Transverse colon (tissue), 4 donors: Measurements from ENCODE around the gene FIZ1. TPM values are rescaled to one million over a fixed set of nuclear protein-coding genes. Genes with fewer than 3 reads are reported as not detected.

Source experiments
- DNase-seq: peaks from one replicate; pipeline ENCODE4 v3.0.0-alpha.2; 2019
- H3K27ac ChIP-seq, 4 donors: fragments of 200-600 bp; sonication (generic); 2 replicates each; pipeline ENCODE4 v1.5.1; 2016 to 2018; ENCODE audit warnings: inconsistent platforms in 4 of 4
- H3K27me3 ChIP-seq: fragments of 200-600 bp; sonication (generic); 2 replicates; pipeline ENCODE4 v1.5.1; 2017; ENCODE audit warnings: inconsistent platforms
- H3K36me3 ChIP-seq, 4 donors: fragments of 200-600 bp; sonication (generic); 2 replicates each; pipeline ENCODE4 v1.5.1; 2017 to 2019; ENCODE audit warnings: inconsistent platforms in 4 of 4
- H3K4me1 ChIP-seq, 4 donors: fragments of 200-600 bp; sonication (generic); 2 replicates each; pipeline ENCODE4 v1.5.1; 2017 to 2020; ENCODE audit warnings: inconsistent platforms in 4 of 4
- H3K4me3 ChIP-seq, 4 donors: fragments of 200-600 bp; sonication (generic); 1 replicate in 1 of 4; 2 replicates in 3 of 4; pipeline versions ENCODE4 v1.5.1 to v1.6.1; 2017 to 2019; ENCODE audit warnings: inconsistent platforms in 4 of 4
- H3K9me3 ChIP-seq, 2 donors: fragments of 200-600 bp; sonication (generic); 2 replicates each; pipeline ENCODE4 v1.5.1; 2017 to 2019; ENCODE audit warnings: inconsistent platforms in 2 of 2
- EP300 ChIP-seq: sonication (generic); formaldehyde crosslinking; IDR thresholded peaks from one replicate; pipeline ENCODE4 v1.6.1; 2017; ENCODE audit warnings: antibody characterized with exemption, low read depth
- POLR2A ChIP-seq: fragments of 450-650 bp; IDR thresholded peaks from one replicate; pipeline ENCODE4 v1.6.1; 2016; ENCODE audit warnings: antibody characterized with exemption, mild to moderate bottlenecking, moderate library complexity
- POLR2AphosphoS5 ChIP-seq, 3 donors: sonication (generic); formaldehyde crosslinking; IDR thresholded peaks; one replicate each; pipeline ENCODE4 v1.6.1; 2016; ENCODE audit warnings: antibody characterized with exemption in 3 of 3
- WGBS, 2 donors: methylation state at CpG; one replicate each; pipeline ENCODE4 v1.1.5; 2018; ENCODE audit warnings: low coverage in 1 of 2; 5-methylcytosine and 5-hydroxymethylcytosine counted together
- in situ Hi-C, 4 donors: fragments of 200-750 bp; cut with MboI; loops; one replicate each; pipeline versions ENCODE4 v1.15.0 to v1.15.1; 2017; ENCODE audit warnings: low sequenced_read_pairs in 3 of 4, low pct_ligation_motif_present in 1 of 4, low pct_unique_long_range_greater_than_20kb in 1 of 4
- intact Hi-C: fragments of 100-400 bp; cut with DNase I; formaldehyde crosslinking; loops from one replicate; pipeline ENCODE4 v1.15.1; 2023; ENCODE audit warnings: low total_unique reads
- total RNA-seq, 4 donors: library from RNA; depleted of rRNA; stranded (reverse); fragments of >200 nt; gene quantifications; one replicate each; pipeline ENCODE4 v1.1.0, GENCODE V29; 2016
- TF ChIP-seq, protein P1 (sequence below), 5 experiments: fragments of 200-600 bp in 3 of 5; fragments of 450-650 bp in 2 of 5; sonication (generic) in 3 of 5; IDR thresholded peaks; 1 replicate in 2 of 5; 2 replicates in 3 of 5; pipeline ENCODE4 v1.5.1; 2016 to 2017; ENCODE audit warnings: antibody characterized with exemption in 5 of 5, inconsistent platforms in 3 of 5, mild to moderate bottlenecking in 2 of 5, moderate library complexity in 1 of 5

The FIZ1 gene
- total RNA-seq, 4 donors from 2014 or later: 8.5 to 137 (median 18.3) TPM

DNA sequence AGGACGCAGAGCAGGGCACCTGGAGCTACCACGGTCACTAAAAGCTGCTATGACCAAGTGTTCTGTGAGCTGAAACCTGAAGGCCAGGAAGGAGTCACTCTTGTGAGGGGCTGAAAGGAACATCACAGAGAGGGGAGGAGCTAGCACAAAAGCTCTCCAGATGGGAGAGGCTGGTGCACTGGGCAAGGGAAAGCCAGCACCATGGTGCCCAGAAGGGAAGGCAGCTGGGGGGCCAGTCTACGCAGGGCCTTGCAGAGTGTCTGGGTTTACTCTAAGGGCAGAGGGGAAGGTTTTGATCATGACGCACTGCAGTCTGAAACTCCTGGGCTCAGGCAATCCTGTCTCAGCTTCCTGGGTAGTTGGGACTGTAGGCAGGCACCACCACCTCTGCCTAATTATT, 37.4 kb upstream of the FIZ1 start:
- no peak for DNase-seq
- intact Hi-C loops: no loop called here
- TF ChIP-seq EP300 (no peak), POLR2A (no peak), POLR2AphosphoS5 (IDR thresholded peaks at IDR 0.05) (no peak)
- Histone ChIP-seq H3K27ac (peak overlapping the region in 1 of 4 donors; percentile 99), H3K27me3 (no peaks in the 10 kb centered on the region), H3K4me1 (peaks cover 22 to 58% (median 31%) of the 10 kb centered on the region in 4 donors), H3K36me3 (no peaks in the 10 kb centered on the region), H3K4me3 (peak overlapping the region in 1 of 4 donors; percentile 95), H3K9me3 (no peaks in the 10 kb centered on the region)
- in situ Hi-C loops: no loop called here
- 88% methylated on average over 4 of the region's 4 CpGs; no CpG with 5 or more reads in 1 of the 2 donors for WGBS, 2 donors

DNA sequence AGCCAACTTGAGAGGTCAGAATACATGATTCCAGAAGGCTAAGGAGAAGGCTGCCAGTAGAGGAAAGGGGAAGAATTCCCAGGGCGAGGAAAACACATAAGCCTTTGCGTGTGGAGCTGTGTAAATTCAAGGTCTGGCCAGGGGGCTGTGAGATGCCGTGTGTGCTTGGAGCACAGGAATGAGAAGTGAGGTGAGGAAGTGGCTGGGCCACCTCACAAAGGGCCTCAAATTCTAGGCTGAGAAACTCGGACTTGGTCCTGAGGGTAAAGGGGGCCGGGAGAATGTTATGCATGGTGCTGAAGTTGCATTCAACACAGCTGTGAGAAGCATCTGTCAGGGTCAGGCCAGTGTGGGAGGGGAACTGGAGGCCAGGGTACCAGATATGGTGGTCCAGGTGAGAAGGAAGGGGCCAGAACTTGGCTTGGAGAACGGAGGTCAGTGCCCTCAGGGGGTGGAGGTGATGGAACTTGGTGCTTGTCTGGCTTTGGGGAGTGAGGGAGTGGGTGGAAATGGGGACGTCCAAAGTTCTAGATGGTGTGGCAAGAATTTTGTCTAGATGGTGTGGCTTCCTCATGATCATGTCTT, 36.6 kb upstream of the FIZ1 start:
- no peaks in the 10 kb centered on the region for H3K27me3 ChIP-seq
- 57 to 60% methylated on average over 6 to 7 of the region's 7 CpGs for WGBS, 2 donors
- H3K4me1 ChIP-seq: peaks cover 22 to 56% (median 29%) of the 10 kb centered on the region in 4 donors
- DNase-seq: no peak
- intact Hi-C loops (no loop called here), in situ Hi-C loops (no loop called here)
- no peak for TF ChIP-seq POLR2AphosphoS5 (IDR thresholded peaks at IDR 0.05)
- TF ChIP-seq POLR2A: no peak
- TF ChIP-seq, protein P1, sequence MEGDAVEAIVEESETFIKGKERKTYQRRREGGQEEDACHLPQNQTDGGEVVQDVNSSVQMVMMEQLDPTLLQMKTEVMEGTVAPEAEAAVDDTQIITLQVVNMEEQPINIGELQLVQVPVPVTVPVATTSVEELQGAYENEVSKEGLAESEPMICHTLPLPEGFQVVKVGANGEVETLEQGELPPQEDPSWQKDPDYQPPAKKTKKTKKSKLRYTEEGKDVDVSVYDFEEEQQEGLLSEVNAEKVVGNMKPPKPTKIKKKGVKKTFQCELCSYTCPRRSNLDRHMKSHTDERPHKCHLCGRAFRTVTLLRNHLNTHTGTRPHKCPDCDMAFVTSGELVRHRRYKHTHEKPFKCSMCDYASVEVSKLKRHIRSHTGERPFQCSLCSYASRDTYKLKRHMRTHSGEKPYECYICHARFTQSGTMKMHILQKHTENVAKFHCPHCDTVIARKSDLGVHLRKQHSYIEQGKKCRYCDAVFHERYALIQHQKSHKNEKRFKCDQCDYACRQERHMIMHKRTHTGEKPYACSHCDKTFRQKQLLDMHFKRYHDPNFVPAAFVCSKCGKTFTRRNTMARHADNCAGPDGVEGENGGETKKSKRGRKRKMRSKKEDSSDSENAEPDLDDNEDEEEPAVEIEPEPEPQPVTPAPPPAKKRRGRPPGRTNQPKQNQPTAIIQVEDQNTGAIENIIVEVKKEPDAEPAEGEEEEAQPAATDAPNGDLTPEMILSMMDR (IDR thresholded peaks at IDR 0.05): no peak
- no peak for TF ChIP-seq EP300
- H3K4me3 ChIP-seq: peak overlapping the region; percentile 57 to 95 (median 88)
- H3K27ac ChIP-seq: peak overlapping the region; percentile 87 to 99 (median 97)
- no peaks in the 10 kb centered on the region for H3K36me3 ChIP-seq
- no peaks in the 10 kb centered on the region for H3K9me3 ChIP-seq

DNA sequence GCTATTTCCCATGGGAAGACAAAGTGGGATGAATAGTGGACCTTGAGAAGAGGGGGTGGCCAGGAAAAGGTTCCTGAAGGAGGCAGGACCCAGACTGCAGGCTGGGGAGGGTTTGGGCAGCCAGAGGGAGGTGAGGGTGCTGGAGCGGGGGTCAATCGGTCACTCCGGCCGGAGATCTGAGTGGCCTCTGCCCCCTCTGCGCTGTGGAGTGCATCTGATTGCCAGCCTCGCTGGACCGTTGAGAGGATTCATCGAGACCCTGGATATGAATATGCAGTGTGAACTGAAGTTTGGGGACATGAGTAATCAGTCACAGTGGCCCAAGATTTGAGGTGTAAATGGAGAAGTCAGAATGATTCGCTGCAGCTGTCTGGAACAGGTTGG, 36.0 kb upstream of the FIZ1 start:
- Histone ChIP-seq H3K27ac (peak overlapping the region; percentile 87 to 99 (median 97)), H3K9me3 (no peaks in the 10 kb centered on the region), H3K4me1 (peaks cover 20 to 53% (median 27%) of the 10 kb centered on the region in 4 donors), H3K27me3 (no peaks in the 10 kb centered on the region), H3K4me3 (peak overlapping the region; percentile 57 to 95 (median 88)), H3K36me3 (no peaks in the 10 kb centered on the region)
- WGBS, 2 donors: 0 to 8% methylated on average over 7 to 9 of the region's 9 CpGs
- no peak for DNase-seq
- in situ Hi-C loops (no loop called here), intact Hi-C loops (no loop called here)
- no peak for TF ChIP-seq POLR2A
- no peak for TF ChIP-seq POLR2AphosphoS5 (IDR thresholded peaks at IDR 0.05)
- TF ChIP-seq, protein P1 (IDR thresholded peaks at IDR 0.05): no peak
- no peak for TF ChIP-seq EP300

DNA sequence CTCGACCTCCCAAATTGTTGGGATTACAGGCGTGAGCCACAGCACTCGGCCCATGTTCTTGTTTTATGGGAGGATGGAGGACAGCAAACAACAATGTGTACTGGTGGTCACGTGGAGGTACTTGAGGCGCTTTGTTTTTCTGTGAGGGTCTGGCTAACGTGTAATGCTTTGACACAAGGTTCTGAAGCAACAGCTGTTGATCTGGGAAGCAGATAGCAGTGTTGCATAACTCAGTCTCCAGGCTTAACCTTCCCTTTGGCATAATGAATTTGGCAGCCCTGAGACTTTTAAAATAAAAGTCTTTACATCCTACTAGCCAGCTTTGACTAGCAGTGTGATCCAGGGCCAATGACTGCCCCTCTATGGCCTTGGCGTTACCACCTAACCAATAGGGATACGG, 34.5 kb upstream of the FIZ1 start:
- Histone ChIP-seq H3K9me3 (no peaks in the 10 kb centered on the region), H3K27ac (peak overlapping the region; percentile 87 to 99 (median 97)), H3K4me3 (peak overlapping the region in 1 of 4 donors; percentile 95), H3K36me3 (no peaks in the 10 kb centered on the region), H3K4me1 (peaks cover 15 to 40% (median 20%) of the 10 kb centered on the region in 4 donors), H3K27me3 (no peaks in the 10 kb centered on the region)
- intact Hi-C loops: loop anchor here (2.0 kb wide), 1 partner anchor 19 kb away; no protein-coding TSS in a partner anchor
- WGBS, 2 donors: 72 to 77% methylated on average over 5 to 8 of the region's 8 CpGs
- in situ Hi-C loops: no loop called here
- TF ChIP-seq EP300 (no peak), POLR2AphosphoS5 (IDR thresholded peaks at IDR 0.05) (no peak)
- TF ChIP-seq, protein P1 (IDR thresholded peaks at IDR 0.05): no peak
- DNase-seq: no peak
